HG03095 (cell line): Measurements from ENCODE around the gene FANK1.

Source experiments
- ATAC-seq: cut with Tn5 transposase; IDR thresholded peaks from one replicate; pipeline ENCODE4 v1.9.1; 2021; ENCODE audit warnings: moderate library complexity; ENCODE audit not compliant: unreplicated experiment

FANK1 gene, protein sequence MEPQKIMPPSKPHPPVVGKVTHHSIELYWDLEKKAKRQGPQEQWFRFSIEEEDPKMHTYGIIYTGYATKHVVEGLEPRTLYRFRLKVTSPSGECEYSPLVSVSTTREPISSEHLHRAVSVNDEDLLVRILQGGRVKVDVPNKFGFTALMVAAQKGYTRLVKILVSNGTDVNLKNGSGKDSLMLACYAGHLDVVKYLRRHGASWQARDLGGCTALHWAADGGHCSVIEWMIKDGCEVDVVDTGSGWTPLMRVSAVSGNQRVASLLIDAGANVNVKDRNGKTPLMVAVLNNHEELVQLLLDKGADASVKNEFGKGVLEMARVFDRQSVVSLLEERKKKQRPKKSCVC

DNA sequence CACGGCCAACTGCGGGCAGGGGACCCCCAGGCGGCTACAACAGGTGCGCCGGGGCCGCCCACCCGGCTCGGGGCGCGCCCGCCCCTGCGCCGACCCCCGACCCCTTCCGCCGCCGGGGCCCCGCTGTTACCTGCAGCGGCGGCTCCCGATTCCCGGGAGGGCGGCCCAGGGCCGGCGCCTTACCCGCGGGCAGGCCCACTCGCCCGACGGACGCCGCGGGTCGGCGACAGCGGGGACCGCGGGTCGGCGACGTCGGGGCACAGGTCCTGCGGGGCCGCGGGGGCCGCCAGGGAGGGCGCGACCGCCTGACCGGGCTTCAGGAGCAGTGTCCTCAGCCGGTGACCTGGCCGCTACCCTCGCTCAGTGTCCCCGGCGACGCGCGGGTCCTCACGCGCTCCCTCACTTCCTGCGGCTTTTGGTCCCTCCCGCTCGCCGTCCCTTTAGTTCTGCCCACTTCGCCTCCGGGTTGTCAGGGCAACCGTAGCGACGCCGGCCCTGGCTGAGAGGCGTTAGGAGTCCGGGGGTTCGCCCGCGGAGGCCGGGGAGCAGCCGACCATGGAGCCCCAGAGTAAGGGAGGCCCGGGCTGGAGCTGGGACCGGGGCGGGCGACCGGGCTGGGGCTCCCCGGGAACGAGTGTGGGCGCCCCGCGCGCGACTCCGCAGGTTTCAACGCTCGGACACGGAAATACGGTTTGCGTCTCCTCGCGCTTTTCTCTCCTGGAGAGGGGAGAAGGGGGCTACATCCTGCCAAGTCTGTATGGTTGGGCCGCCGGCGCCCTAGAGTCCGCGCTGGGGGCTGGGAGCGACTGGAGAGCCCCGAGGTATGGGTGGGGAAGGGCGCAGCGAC, at the start of gene FANK1:
FANK1 (plus strand) TSS at position 477 of the 847 bp plus-strand sequence; CDS start at position 556, 79 bp downstream.
- peak; percentile 88 for ATAC-seq

DNA sequence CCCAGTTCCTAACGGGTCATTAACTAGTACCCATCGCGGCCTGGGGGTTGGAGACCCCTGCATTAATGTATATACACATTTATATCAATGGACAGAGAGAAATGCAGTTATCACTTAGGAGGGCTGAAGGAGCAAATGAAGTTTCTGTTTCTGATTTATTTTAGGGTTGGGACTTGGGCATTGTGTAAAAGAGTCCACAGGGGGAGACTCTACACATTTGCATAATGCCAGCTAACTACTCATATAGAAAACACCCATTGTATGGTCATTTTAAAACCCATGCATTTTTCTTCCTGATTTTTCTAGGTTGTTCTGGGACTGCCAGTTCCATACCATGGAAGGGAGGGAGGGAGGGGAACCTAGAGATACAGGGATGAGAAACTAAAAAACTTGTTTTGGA, 49.5 kb upstream of the FANK1 start:
- ATAC-seq = no peak

DNA sequence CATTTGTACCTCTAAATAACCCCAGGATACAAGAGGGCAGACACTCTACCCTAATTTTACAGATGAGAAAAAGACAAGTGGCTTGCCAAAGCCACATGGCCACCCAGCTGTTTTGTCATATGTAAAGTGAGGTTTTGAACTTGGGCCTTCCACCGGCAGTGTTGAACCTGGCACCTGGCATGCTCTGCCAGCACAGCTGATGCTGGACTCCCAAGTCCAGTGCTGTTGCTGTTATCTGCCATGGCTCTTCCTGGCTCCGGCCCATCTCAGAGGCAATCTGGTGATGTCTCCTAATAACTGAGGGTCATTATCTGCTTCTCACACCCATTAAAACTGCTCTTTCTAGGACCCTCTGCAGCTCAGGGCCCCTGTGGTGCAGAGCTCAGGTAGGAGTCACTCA, 48.0 kb upstream of the FANK1 start:
- no peak for ATAC-seq

GRCh38 chr10:125848857-125849256, 47.5 kb upstream of the FANK1 start:
- ATAC-seq = no peak

- ATAC-seq = no peak
Measured at GRCh38 chr10:125849448-125849847, 46.9 kb upstream of the FANK1 start.

- no peak for ATAC-seq
Measured at GRCh38 chr10:125850766-125851731, 45.3 kb upstream of the FANK1 start.

- no peak for ATAC-seq
Measured at GRCh38 chr10:125852487-125852886, 43.9 kb upstream of the FANK1 start.

GRCh38 chr10:125857185-125857760, 39.1 kb upstream of the FANK1 start:
- no peak for ATAC-seq

DNA sequence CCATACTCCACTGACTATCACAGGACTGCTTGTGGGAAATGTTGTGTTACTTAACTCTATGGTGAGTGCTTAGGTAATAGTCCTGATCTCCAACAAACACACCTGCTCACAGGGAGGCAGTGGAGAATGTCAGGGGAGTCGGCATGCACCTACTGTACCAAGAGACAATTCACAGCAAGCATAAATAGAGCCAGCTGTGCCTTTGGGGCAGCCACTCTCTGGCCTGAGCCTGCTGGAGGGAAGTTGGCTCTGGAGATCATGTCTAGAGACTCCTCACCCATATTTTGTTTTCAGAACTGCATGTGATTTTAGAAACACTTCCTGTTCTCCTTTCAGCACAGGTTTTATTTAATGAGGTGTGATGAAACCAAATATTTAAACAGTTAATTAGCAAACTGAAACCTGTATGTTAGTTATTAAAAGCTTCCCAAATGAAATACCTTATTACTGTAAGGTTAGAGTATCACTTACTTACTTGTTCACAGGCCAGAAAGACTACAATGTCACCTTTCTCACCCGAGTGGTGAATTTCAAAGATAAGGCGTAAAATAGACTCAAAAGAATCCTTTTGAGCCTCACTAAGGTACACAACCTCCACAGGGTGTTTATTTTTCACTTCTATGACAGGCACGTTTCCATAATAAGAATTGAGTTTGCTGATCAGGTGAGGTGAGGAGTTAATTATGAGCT, 37.1 kb upstream of the FANK1 start:
- no peak for ATAC-seq

DNA sequence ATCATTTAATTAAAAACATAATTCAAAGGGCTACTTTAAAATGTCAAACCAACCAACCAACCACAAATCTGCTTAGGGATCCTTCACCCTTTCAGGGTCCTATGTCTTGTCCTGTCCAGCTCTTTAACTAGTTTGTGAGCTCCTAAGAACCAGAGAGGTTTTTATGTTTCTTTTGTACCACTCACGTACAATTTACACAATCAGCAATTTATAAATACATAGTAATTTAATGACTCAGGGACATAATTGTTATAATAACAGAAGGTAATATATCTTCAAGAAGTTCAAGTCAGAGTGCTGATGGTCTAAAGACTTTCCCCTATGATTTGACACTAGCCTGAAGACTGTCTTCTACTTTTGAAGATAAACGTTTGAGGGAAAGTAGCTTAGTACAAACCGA, 31.2 kb upstream of the FANK1 start:
- ATAC-seq = no peak

GRCh38 chr10:125866421-125867029, 29.8 kb upstream of the FANK1 start:
- ATAC-seq = no peak

GRCh38 chr10:125868372-125868975, 27.9 kb upstream of the FANK1 start:
- ATAC-seq = peak; percentile 71

DNA sequence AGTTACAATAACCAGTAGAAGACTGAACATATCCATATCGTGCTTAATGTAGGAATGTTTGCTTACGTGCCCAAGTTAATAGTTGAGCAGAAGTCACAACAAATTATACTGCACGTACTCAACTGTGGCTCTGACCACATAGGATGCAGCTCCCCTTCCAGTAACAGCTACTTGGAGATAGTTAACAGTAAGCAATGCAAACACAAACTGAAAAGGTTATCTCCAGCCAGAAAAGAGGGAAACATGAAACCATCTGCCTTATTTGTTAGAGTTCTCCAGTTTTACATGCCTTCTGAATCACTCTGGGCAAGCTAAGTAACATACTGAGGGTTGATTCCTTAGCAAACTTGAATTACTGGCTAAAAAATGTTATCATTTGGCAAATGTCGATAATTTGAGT, 25.0 kb upstream of the FANK1 start:
- ATAC-seq = no peak

- no peak for ATAC-seq
Measured at GRCh38 chr10:125878957-125879835, 17.2 kb upstream of the FANK1 start.

DNA sequence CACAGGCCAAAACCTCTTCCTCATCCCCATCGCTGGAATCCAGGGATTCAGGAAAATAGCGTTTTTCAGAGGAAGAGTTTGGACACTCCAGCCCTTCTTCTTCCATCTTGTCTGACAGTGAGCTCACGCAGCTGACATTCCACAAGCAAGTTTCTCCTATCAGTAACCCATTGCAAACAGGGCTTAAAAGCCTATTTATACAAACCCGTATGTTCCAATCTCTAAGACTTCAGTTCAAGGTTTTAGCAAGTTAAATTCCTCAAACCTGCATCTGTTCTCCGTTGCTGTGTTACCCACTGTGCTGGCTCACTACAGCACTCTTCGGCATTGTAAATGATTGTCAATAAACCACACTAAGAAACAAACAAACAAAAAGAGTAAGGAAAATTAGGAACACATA, 15.6 kb upstream of the FANK1 start:
- ATAC-seq = no peak

- ATAC-seq = no peak
Measured at GRCh38 chr10:125881192-125881591, 15.2 kb upstream of the FANK1 start, which contains the start of gene DHX32. DHX32 (minus strand) TSS chr10:125881292; CDS start chr10:125880824, 468 bp downstream.

DNA sequence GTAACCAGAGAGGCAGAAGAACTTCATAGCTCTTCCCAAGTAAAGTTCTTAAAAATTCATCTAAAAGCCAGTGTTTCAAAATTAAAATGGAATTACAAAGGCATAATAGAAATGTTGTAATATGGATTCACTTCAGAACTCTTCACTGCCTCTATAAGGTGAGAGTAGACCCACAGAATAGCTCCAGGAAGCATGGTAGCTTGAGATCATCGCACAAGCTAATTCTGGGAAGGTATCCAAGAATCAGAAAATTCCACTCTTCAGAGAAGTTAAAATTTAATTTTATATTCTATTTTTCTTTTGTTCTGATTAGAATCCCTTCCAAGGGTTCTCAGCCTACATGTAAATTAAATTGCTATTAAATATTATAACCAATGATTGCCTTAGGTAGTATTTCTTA, 13.8 kb upstream of the FANK1 start:
- no peak for ATAC-seq

GRCh38 chr10:125883211-125883610, 13.2 kb upstream of the FANK1 start:
- no peak for ATAC-seq
